PFSK-1 (cell line): ENCODE results near the gene PHF2.

ENCODE experiments used
- FOXP2 ChIP-seq: optimal IDR thresholded peaks from 2 replicates; pipeline ENCODE3; 2011; ENCODE audit warnings: borderline replicate concordance, control low read depth, inconsistent platforms; ENCODE audit not compliant: insufficient read depth; ENCODE audit errors: extremely low read length, extremely low read depth
- POLR2AphosphoS5 ChIP-seq: IDR thresholded peaks from 2 replicates; pipeline ENCODE4 v1.6.1; 2012; ENCODE audit warnings: low read depth, mild to moderate bottlenecking, control low read depth, low read length, moderate library complexity
- SIN3A ChIP-seq: IDR thresholded peaks from 2 replicates; pipeline ENCODE4 v1.6.1; 2012; ENCODE audit warnings: mild to moderate bottlenecking, low read length, moderate library complexity, borderline replicate concordance; ENCODE audit not compliant: insufficient read depth
- TAF1 ChIP-seq: IDR thresholded peaks from 2 replicates; pipeline ENCODE4 v1.6.1; 2012; ENCODE audit warnings: low read length, control low read depth, borderline replicate concordance; ENCODE audit not compliant: insufficient read depth
- TF ChIP-seq, protein P1 (sequence below), 2 experiments: IDR thresholded peaks; 2 replicates each; pipeline versions ENCODE4 v1.6.1 to v1.8.0; 2011 to 2012; ENCODE audit warnings: low read depth in 2 of 2, low read length in 2 of 2, control low read depth in 1 of 2, inconsistent platforms in 1 of 2, mild to moderate bottlenecking in 1 of 2, moderate library complexity in 1 of 2; ENCODE audit not compliant: insufficient read depth in 1 of 2

PHF2 gene

DNA sequence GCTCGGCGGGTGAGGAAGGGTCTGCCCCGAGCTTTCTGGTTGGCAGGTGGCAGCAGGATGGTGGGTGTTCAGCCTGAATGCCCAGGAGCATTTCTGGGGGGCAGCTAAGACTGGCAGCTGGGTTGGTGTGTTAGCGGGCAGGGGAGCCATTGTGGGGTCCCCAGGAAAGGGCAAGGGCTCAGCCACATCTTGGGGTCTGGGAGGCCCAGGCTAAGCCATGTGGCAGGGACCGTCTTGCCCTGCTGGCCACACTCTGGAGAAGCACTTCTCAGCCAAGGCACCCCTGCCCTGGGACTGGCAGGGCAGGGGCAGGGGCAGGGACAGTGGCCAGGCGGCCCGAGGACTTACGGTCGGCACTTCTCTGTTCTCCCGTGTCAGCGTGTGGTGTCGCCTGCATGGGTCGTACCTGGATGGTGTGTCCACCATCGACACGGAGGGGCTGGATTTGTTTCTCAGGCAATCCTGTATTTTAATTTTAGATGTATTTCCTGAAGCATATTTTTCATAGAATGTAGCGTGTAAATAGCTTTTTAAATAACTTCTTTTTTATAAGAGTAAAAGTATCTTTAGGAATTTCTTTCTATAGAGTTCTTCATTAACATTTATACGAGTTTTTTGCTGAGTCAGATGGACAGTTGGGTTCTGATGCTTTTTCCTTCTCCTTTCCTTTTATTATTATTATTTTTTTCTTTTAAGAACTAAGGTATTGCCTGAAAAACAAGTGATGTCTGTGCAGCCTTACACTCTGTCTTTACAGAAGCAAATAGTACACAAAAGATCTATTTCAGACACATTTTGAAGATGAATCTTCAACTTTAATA is 102.0 kb downstream of the PHF2 start:
- no peak for TF ChIP-seq TAF1
- no peak for TF ChIP-seq FOXP2
- no peak for TF ChIP-seq POLR2AphosphoS5
- TF ChIP-seq, protein P1, sequence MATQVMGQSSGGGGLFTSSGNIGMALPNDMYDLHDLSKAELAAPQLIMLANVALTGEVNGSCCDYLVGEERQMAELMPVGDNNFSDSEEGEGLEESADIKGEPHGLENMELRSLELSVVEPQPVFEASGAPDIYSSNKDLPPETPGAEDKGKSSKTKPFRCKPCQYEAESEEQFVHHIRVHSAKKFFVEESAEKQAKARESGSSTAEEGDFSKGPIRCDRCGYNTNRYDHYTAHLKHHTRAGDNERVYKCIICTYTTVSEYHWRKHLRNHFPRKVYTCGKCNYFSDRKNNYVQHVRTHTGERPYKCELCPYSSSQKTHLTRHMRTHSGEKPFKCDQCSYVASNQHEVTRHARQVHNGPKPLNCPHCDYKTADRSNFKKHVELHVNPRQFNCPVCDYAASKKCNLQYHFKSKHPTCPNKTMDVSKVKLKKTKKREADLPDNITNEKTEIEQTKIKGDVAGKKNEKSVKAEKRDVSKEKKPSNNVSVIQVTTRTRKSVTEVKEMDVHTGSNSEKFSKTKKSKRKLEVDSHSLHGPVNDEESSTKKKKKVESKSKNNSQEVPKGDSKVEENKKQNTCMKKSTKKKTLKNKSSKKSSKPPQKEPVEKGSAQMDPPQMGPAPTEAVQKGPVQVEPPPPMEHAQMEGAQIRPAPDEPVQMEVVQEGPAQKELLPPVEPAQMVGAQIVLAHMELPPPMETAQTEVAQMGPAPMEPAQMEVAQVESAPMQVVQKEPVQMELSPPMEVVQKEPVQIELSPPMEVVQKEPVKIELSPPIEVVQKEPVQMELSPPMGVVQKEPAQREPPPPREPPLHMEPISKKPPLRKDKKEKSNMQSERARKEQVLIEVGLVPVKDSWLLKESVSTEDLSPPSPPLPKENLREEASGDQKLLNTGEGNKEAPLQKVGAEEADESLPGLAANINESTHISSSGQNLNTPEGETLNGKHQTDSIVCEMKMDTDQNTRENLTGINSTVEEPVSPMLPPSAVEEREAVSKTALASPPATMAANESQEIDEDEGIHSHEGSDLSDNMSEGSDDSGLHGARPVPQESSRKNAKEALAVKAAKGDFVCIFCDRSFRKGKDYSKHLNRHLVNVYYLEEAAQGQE (IDR thresholded peaks at IDR 0.05; ENCODE audit: insufficient read depth in 1 of 2, low read depth in 2 of 2, low read length in 2 of 2), result no peak
- TF ChIP-seq SIN3A, result no peak

DNA sequence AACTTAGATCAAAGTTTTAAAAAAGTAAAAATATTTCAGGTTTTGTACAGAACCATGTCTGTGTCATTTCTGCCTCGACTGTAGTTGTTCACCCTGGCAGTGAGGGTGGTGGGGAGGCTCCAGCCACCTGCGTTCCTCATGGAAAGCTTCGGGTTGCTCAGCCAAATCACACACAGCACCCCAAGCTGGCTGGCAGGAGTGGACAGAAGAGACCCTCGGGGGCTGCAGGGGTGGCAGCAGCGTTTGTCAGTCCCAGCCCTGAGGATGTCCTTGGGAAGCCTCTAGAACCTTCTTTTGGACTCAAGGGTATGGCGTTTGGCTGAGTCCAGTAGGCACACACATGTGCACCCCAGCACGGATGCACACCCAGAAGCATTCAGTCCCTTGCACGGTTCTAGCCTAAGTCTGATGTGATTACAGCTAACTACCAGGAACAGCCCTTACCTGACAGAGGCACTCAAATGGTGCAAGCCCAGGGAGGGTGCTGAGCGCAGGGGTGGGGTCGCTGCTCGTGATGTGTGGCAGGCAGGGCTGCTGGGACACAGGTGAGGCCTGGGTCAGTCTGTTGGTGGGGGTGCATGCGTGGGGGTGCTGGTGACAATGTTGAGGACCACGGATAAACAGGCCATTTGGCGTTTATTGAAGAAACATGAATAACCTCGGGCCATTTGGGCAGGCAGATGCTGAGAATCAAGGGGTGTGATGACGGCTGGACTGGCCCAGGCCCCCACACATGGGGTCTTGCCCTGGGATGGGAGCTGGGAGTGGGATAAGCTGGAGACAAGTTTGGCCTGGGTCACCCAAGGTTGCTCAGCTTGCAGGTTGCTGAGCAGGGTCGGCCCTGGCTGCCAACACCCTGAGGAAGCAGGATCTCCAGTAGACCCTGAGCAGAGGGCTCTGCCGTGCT is 103.4 kb downstream of the PHF2 start:
- TF ChIP-seq FOXP2, result no peak
- TF ChIP-seq, protein P1 (IDR thresholded peaks at IDR 0.05; ENCODE audit: insufficient read depth in 1 of 2, low read depth in 2 of 2, low read length in 2 of 2), result no peak
- TF ChIP-seq SIN3A, result no peak
- no peak for TF ChIP-seq TAF1
- TF ChIP-seq POLR2AphosphoS5, result no peak

DNA sequence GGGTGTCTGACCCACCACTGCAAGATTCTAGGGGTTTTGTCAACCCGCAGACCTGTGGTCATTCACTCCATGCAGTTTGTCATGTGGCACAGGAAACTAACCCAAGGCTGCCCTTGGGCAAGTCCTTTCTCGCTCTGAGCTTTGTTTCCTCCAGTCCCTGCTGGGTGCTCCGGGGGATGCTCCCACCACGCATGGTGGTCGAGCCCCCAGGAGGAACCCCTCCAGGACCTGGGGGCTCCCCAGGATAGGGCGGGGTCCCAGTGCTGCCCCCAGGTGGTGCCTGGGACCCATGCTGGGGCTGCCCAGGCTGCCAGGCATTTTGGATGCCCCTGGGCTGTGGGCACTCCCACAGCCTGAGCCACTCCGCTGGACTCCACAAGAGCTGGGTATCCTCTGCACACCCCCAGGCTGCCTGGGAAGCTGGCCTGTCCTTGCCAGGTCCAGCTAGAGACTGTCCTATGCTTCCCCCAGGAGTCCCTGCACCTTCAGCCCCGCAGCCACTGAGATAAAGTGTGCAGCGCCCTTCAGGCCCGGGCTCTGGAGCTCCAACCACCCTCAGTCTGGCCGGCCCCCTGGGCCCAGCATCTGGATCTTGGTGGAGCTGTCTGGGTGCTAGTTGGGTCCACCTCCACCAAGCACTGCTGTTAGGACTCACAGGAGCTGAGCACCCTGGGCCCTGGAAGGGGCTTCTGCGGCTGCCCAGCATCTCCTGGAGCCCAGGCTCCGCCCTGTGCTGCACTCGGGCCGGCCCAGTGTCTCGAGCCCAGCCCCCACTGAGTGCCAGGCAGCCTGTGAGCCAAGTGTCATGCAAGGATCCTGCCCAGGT is 104.3 kb downstream of the PHF2 start:
- no peak for TF ChIP-seq POLR2AphosphoS5

DNA sequence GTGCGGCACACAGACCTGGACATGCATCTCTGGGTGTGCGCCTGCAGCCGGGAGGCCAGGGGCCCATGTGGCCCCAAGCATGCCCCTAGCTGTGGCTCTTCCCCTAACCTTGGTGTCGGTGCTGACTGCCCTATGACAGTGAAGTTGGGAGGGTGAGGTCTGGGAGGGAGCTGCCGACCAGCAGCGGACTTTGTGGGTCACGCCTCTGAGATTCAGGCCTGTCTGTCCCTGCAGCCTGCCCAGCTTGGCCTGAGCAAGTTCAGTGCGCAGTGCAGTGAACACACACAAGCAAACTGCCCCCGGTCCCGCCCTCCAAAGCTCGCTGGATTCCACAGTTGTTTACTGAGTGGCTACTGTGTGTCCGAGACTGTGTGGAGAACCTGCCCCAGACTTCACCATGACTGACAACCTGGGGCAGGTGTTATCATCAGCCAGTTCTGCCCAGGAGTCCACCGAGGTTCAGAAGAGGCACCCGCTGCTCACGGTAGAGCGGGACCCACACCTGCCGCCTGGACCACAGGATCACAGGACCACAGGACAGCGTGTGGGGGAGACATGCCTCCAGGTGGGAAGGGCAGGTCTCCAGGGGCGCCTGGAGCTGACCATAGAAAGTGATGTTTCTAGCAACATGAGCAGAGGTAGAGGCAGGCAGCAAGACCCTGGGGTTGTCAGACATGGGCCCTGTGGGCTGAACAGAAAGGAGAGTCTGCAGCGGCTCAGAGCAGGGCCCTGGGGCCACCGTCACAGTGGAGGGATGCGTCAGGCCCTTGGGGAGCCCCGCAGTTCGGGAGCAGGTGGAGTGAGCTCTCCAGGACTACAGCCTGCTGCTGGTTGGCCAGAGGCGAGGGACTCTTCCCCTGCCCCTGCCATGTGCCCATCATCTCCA is 105.1 kb downstream of the PHF2 start:
- TF ChIP-seq POLR2AphosphoS5 (no peak), SIN3A (no peak), FOXP2 (no peak), TAF1 (no peak)
- TF ChIP-seq, protein P1 (IDR thresholded peaks at IDR 0.05; ENCODE audit: insufficient read depth in 1 of 2, low read depth in 2 of 2, low read length in 2 of 2), result no peak
